ENCODE results near the gene BCS1L.

DNA sequence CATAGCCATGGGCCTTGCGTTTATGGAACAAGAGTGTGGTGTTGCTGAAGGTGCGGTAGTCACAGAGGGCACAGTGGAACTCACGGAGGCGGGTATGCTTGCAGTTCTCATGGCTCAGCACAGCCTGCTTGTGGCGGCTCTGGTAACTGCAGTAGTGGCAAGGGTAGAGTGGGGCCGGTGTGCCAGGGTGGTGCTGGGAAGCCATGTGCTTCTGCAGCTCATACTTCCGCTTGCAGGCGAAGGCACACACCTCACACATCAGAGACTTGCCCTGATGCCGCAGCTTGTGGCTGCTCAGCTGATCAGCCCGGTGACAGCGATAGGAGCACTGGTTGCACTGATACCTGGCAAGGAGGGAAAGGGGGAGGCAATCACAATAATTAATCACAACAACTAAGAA is 14.8 kb upstream of the BCS1L start:
- TF ChIP-seq, protein P1, sequence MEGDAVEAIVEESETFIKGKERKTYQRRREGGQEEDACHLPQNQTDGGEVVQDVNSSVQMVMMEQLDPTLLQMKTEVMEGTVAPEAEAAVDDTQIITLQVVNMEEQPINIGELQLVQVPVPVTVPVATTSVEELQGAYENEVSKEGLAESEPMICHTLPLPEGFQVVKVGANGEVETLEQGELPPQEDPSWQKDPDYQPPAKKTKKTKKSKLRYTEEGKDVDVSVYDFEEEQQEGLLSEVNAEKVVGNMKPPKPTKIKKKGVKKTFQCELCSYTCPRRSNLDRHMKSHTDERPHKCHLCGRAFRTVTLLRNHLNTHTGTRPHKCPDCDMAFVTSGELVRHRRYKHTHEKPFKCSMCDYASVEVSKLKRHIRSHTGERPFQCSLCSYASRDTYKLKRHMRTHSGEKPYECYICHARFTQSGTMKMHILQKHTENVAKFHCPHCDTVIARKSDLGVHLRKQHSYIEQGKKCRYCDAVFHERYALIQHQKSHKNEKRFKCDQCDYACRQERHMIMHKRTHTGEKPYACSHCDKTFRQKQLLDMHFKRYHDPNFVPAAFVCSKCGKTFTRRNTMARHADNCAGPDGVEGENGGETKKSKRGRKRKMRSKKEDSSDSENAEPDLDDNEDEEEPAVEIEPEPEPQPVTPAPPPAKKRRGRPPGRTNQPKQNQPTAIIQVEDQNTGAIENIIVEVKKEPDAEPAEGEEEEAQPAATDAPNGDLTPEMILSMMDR (IDR thresholded peaks at IDR 0.05), result no peak
- no peak for TF ChIP-seq ZFX (IDR thresholded peaks at IDR 0.05; ENCODE audit: borderline replicate concordance)

Measured in 22Rv1 (cell line).